Mesothelial cell of epicardium (in vitro differentiated cells): ENCODE data around the gene ADAMTS16. TPM values are rescaled to one million over a fixed set of nuclear protein-coding genes. Genes with fewer than 3 reads are reported as not detected.

Experiments used
- DNase-seq, 2 experiments: peaks; one replicate each; pipeline ENCODE4 v3.0.0; 2021; ENCODE audit warnings: low spot score in 2 of 2; ENCODE audit not compliant: unreplicated experiment in 2 of 2
- H3K27ac Mint-ChIP-seq: 2 replicates; pipeline ENCODE4 v1.8.0; 2021; ENCODE audit warnings: mixed read lengths
- H3K27me3 Mint-ChIP-seq: 2 replicates; pipeline ENCODE4 v1.8.0; 2021; ENCODE audit warnings: low read depth, mixed read lengths
- H3K36me3 Mint-ChIP-seq: 2 replicates; pipeline ENCODE4 v1.8.0; 2021; ENCODE audit warnings: mixed read lengths
- H3K4me1 Mint-ChIP-seq: 2 replicates; pipeline ENCODE4 v1.8.0; 2021; ENCODE audit warnings: mixed read lengths
- H3K4me3 Mint-ChIP-seq: 2 replicates; pipeline ENCODE4 v1.8.0; 2021; ENCODE audit warnings: mild to moderate bottlenecking, moderate library complexity, mixed read lengths
- H3K9me3 Mint-ChIP-seq: 2 replicates; pipeline ENCODE4 v1.8.0; 2021; ENCODE audit warnings: mixed read lengths
- total RNA-seq: library from RNA; stranded (reverse); gene quantifications from 3 replicates; pipeline ENCODE4 v1.2.1, GENCODE V29; 2021
- TF ChIP-seq, protein P1 (sequence below): fragments of 200-600 bp; sonication (generic); IDR thresholded peaks from one replicate; pipeline ENCODE4 v1.5.0; 2021; ENCODE audit warnings: antibody characterized with exemption; ENCODE audit not compliant: unreplicated experiment

ADAMTS16 gene
- total RNA-seq, 1 donor from 2014 or later = 24.3 TPM

DNA sequence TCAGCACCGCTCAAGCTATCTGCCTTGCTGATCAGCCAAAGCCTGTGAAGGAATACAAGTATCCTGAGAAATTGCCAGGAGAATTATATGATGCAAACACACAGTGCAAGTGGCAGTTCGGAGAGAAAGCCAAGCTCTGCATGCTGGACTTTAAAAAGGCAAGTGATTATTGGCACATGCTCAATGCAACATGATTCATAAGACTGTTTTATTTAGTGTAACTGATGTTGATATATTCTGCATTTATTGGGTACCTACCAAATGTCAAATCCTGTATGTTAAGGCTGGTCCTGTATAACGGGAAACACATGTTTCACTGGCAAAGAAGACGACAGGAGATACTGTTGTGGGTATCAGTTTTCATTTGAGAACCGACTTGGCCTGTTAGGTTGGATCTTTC lies 69.0 kb downstream of the ADAMTS16 start:
- Mint-ChIP-seq H3K36me3 (peaks cover 11% of the 10 kb centered on the region), H3K4me1 (peaks cover 35% of the 10 kb centered on the region), H3K9me3 (peaks cover 7% of the 10 kb centered on the region), H3K27me3 (no peaks in the 10 kb centered on the region), H3K4me3 (no peak overlapping the region), H3K27ac (peak overlapping the region; percentile 10)
- TF ChIP-seq, protein P1, sequence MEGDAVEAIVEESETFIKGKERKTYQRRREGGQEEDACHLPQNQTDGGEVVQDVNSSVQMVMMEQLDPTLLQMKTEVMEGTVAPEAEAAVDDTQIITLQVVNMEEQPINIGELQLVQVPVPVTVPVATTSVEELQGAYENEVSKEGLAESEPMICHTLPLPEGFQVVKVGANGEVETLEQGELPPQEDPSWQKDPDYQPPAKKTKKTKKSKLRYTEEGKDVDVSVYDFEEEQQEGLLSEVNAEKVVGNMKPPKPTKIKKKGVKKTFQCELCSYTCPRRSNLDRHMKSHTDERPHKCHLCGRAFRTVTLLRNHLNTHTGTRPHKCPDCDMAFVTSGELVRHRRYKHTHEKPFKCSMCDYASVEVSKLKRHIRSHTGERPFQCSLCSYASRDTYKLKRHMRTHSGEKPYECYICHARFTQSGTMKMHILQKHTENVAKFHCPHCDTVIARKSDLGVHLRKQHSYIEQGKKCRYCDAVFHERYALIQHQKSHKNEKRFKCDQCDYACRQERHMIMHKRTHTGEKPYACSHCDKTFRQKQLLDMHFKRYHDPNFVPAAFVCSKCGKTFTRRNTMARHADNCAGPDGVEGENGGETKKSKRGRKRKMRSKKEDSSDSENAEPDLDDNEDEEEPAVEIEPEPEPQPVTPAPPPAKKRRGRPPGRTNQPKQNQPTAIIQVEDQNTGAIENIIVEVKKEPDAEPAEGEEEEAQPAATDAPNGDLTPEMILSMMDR = no peak
- DNase-seq = no peak

DNA sequence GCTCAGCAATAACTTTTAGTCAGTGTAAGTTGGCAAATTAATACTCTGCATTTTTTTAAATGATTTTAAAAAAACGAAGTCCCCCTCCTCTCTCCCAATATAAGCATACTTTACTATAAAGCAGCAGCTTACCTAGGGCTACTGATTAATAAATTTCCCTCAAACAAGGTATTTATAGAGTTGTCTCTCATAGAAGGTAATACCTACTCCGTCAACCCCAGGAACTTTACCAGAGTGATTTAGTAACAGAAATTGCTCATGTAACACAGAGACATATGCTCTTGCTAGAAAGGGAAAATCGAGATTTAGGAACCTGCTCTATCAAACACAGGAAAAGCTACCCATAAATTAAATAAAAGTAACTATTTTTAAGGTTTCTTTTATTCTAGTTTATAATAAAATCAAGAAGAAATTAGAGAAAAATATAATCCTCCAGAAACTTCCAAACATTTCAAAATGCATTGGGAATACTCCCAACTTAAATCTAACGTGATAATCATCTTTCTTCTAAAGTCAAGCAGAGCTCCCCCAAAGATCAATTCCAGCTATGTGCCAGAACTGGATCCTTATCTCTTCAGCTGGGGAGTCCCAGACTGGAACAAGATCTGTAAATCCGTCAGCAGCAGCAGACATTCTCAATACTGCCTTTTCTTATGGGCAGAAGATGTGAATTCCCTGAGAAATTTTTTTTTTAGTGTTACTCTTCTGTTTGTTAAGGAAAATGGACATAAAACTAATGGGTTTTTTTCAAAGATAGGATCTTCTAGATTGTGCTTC lies 69.6 kb downstream of the ADAMTS16 start:
- TF ChIP-seq, protein P1 = no peak
- no peak for DNase-seq
- Mint-ChIP-seq H3K9me3 (peaks cover 7% of the 10 kb centered on the region), H3K4me1 (peaks cover 35% of the 10 kb centered on the region), H3K4me3 (no peak overlapping the region), H3K27me3 (no peaks in the 10 kb centered on the region), H3K36me3 (peaks cover 11% of the 10 kb centered on the region), H3K27ac (peak overlapping the region; percentile 83)

DNA sequence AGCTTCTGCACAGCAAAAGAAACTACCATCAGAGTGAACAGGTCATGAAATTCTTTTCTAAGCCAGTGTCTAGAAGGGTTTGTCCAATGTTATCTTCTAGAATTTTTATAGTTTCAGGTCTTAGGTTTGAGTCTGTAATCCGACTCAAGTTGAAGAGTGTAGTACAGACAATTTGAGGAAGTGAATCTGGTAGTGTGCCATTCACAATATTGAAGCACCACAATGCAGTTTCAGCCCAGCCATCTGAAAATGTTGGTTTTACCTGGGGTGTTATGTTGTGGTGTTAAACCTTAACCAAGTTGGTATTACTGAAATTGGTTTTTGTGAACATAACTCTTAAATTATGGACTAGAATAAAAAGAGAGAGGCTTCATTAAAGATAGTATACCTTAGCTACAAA lies 77.2 kb downstream of the ADAMTS16 start:
- H3K36me3 Mint-ChIP-seq = peaks cover 7% of the 10 kb centered on the region
- no peaks in the 10 kb centered on the region for H3K27me3 Mint-ChIP-seq
- peaks cover 4% of the 10 kb centered on the region for H3K9me3 Mint-ChIP-seq
- TF ChIP-seq, protein P1 = no peak
- peaks cover 9% of the 10 kb centered on the region for H3K4me1 Mint-ChIP-seq
- no peak for DNase-seq
- H3K4me3 Mint-ChIP-seq = no peak overlapping the region
- no peak overlapping the region for H3K27ac Mint-ChIP-seq

DNA sequence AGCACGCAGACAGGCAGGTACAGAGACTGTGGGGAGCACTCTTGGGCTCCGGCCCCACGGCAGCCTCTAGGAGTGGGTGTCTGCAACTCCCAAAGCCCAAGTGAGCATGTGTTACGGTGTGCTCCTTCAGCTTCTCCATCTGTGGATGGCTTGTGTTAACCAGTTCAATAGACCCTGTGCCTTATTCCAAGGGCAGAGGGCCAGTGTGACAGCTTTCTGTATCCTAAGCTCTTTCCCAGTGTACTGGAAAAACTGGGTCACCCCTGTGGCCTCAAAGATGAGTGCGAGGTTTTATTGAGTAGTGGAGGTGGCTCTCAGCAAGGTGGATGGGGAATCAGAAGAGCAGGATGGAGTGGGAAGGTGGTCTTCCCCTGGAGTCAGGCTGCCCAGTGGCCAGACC lies 78.3 kb downstream of the ADAMTS16 start:
- Mint-ChIP-seq H3K9me3 (peaks cover 4% of the 10 kb centered on the region), H3K27me3 (no peaks in the 10 kb centered on the region), H3K27ac (no peak overlapping the region), H3K36me3 (peaks cover 7% of the 10 kb centered on the region), H3K4me1 (peaks cover 6% of the 10 kb centered on the region), H3K4me3 (no peak overlapping the region)
- TF ChIP-seq, protein P1 = no peak
- no peak for DNase-seq

DNA sequence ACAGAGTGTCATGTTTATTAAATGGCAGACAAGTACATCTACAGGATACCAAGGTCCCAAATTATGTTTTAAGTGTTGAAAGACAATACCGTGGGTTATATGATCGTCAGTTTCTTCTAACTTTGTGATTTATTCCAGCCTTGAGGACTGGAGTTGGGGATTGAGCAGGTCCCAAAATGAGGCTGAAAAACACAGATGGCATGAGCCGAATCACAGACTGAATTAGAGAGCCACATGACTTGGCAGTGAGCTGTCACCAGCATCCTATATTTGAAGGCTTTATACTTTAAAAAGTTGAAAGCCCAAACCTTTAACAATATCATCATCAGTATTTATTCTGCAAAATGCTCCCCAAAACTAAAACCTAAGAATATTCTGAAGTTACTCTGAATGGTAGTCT lies 79.4 kb downstream of the ADAMTS16 start:
- no peaks in the 10 kb centered on the region for H3K27me3 Mint-ChIP-seq
- peaks cover 8% of the 10 kb centered on the region for H3K36me3 Mint-ChIP-seq
- H3K4me1 Mint-ChIP-seq = peaks cover 6% of the 10 kb centered on the region
- DNase-seq = no peak
- H3K9me3 Mint-ChIP-seq = peaks cover 4% of the 10 kb centered on the region
- TF ChIP-seq, protein P1 = no peak
- H3K4me3 Mint-ChIP-seq = no peak overlapping the region
- H3K27ac Mint-ChIP-seq = no peak overlapping the region
